DMS153 treated with DMSO at 0.1 percent for 48 hours (cell line): ENCODE results near the gene ZNF691.
A peak's percentile ranks its signal among the peaks of the same experiment; 100 is the strongest.

Experiments
- DNase-seq: peaks from one replicate; lab custom pipeline; 2025; ENCODE audit not compliant: unreplicated experiment; lab: John Stamatoyannopoulos, UW

Gene ZNF691

GRCh38 chr1:42831273-42831672 lies 15.1 kb upstream of the ZNF691 start:
- no peak for DNase-seq

- DNase-seq = no peak
Measured at GRCh38 chr1:42832641-42833240, 13.7 kb upstream of the ZNF691 start.

GRCh38 chr1:42833981-42834380 lies 12.4 kb upstream of the ZNF691 start:
- no peak for DNase-seq

GRCh38 chr1:42834803-42835202 lies 11.6 kb upstream of the ZNF691 start:
- DNase-seq = no peak

GRCh38 chr1:42835422-42835821 lies 11.0 kb upstream of the ZNF691 start:
- no peak for DNase-seq

- DNase-seq = no peak
Measured at GRCh38 chr1:42837709-42838108, 8.7 kb upstream of the ZNF691 start.

- no peak for DNase-seq
Measured at GRCh38 chr1:42838482-42839190, 7.8 kb upstream of the ZNF691 start.

GRCh38 chr1:42841010-42841409 lies 5.4 kb upstream of the ZNF691 start:
- DNase-seq = no peak

- no peak for DNase-seq
Measured at GRCh38 chr1:42841440-42842147, 4.8 kb upstream of the ZNF691 start.

GRCh38 chr1:42844592-42845140 lies 1.7 kb upstream of the ZNF691 start:
- DNase-seq = no peak

- no peak for DNase-seq
Measured at GRCh38 chr1:42845193-42845592, 1.2 kb upstream of the ZNF691 start.

GRCh38 chr1:42845866-42846256 lies 552 bp upstream of the ZNF691 start:
- peak; percentile 70 for DNase-seq

GRCh38 chr1:42847111-42847595 lies 740 bp downstream of the ZNF691 start:
- DNase-seq = no peak

- DNase-seq = no peak
Measured at GRCh38 chr1:42847721-42848460, 1.5 kb downstream of the ZNF691 start.

GRCh38 chr1:42848823-42849537 lies 2.6 kb downstream of the ZNF691 start:
- no peak for DNase-seq

GRCh38 chr1:42849944-42850343 lies 3.5 kb downstream of the ZNF691 start:
- DNase-seq = no peak

- DNase-seq = no peak
Measured at GRCh38 chr1:42851420-42851819, 5.0 kb downstream of the ZNF691 start.

GRCh38 chr1:42851960-42852607 lies 5.7 kb downstream of the ZNF691 start:
- DNase-seq = no peak

GRCh38 chr1:42852608-42852980 lies 6.2 kb downstream of the ZNF691 start:
- no peak for DNase-seq
